HT1080 (cell line): Measurements from ENCODE around the gene DAPK2. TPM values are rescaled to one million over a fixed set of nuclear protein-coding genes. Genes with fewer than 3 reads are reported as not detected.
"Not testable (repeated sequence)": the region's sequence is repeated elsewhere in the genome, so short reads cannot be mapped to it uniquely, and the experiment has no call there.

Source experiments
- DNase-seq: peaks from one replicate; pipeline ENCODE4 v3.0.0-alpha.2; 2015; ENCODE audit warnings: low read depth
- polyA plus RNA-seq, 2 experiments: library from polyadenylated mRNA; depleted of rRNA; stranded (reverse); fragments of >200 nt; gene quantifications; 2 replicates each; pipeline ENCODE4 v1.2.3, GENCODE V29; 2015
- total RNA-seq: library from RNA; depleted of rRNA; stranded (reverse); fragments of >200 nt; shearing (Covaris generic); gene quantifications from 2 replicates; pipeline ENCODE4 v1.2.3, GENCODE V29; 2014; rRNA removed

Gene DAPK2
- total RNA-seq, result 0.43 TPM in 1 of 2 replicates, not detected in the other
- polyA plus RNA-seq (2015; cell fraction: cytosol; rRNA removed), result 0.26 and 0.52 TPM in 2 replicates
- polyA plus RNA-seq (2015; cell fraction: nucleus; rRNA removed), result 1.2 and 1.8 TPM in 2 replicates

DNA sequence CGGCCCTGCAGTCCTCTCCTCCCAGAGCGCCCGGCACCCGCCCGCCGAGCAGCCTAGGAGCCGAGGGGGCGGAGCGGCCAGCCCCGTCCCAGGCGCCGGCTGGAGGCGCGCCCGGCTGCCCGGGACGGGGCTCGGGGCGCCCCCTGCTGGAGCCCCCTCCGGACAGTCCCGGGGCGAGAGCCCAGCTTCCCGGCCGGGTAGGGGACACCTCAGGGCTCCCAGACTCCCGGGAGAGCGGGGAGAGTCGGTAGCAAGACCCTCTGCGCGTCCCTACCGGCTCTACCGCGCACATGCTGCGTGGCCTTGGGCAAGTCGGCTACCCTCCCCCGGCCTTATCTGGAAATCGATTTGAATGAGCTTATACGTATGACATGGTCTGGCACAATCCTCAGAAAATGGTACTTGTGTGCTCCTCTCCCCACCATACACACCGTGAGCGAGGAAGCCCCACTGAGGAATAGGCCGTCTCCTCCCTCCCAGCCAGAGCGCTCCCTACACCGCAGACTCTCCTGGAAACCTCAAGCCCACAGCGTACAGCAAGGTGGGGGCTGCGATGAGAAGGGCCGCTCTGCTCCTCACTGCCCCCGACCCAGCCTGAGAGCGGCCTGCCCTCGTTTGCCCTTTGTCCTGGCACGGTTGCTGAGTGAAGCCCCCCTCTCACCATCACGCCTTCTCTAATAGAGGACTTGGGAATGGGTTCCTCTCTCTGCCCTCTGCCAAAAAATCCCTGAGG is at the start of gene DAPK2:
Gene DAPK2, minus strand, starts transcription at position 65 of the 733 bp plus-strand sequence. CDS start 6,224 bp downstream, outside the sequence.
- peak; percentile 59 for DNase-seq

DNA sequence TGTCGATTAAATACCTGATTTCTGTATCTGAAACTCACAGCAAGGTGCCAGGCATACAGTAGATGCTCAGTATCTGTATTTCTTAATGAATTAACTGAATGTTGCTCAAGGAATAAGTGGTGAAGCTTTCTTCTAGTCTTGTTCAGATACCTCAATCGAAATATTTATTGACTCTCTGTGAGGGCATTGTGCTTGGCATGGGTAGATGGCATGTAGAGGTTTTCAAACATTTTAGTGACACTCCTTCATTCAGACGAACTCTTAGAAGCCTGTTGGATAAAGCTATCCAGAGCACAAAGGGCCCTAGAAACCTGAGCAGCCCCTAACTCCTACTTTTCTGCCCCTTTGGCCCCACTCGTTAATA is 49.1 kb upstream of the DAPK2 start:
- no peak for DNase-seq

DNA sequence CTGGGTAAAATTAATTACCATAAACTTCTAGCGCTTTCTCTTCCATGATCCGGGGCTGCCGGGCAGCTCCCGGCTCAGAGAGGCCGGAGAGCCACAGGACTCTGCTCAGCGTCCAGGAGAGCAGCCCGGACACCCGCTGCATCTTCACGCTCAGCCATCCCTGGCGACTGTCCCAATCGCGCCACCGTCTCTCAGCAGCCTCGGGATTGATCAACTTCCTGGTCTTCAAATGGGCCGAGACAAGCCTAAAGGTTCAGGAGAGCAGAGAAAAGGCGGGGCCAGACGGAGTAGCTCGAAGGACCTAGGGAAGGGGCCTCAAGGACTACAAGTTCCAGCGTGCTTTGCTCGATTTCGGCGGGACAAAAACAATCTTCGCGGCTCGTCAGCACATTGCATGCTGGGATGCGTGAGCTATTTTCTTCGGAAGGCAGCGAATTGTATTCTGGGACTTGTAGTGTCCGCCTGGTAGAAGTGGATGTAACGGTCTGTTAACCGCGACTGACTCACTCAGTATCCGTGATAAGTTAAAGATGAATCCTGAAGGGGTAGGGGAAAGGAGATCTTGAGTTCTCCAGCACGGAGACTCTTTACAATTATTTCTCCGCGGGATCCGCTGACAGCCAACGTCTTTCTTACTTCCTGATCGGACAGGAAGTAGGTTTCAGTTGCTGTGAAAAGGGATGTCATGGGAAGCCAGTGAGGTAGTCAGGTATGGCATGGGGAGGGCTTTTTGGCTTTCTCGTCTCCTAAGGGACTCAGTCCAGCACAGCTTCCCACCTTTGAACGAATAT is 47.5 kb upstream of the DAPK2 start, which contains the start of gene CIAO2A:
Gene CIAO2A, minus strand, starts transcription at position 212 of the 791 bp plus-strand sequence. Its CDS starts 70 bp downstream, at position 142.
- peak; percentile 99 for DNase-seq

DNA sequence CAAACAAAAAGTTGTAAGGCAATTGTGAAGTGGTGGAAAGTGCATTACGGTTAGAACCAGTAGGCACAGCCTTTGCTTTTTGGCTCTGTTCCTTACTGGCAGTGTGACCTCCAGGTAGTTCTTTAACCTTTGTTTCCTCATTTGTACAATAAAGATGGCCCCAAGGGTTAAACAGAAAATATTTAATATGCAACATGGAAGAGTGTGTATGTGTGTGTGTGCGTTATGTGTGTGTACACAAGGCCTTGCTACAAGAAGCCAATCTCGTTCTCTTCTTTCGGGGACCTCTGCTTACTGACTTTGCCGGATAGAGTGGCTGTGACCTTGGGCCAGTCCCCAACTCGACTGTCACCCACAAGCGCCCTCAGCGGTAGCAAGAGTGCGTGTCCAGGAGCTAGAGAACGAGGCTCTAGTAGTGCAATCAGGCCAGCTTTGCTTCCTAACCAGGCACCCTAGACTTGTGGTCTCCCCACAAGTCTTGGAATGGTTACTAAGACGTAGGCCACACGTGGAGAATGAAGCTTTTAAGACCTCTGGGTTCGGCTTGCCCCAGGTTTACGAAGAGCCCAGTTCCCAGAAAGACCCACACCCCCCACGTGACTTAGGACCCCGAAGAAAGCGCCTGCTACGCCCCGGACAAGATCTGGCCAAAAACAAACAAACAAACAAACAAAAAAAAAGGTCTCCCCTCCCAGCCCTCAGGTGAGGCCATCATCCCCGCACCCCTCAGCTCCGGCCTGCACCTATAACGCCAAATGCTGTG is 46.8 kb upstream of the DAPK2 start:
- DNase-seq, result peak; percentile 50

DNA sequence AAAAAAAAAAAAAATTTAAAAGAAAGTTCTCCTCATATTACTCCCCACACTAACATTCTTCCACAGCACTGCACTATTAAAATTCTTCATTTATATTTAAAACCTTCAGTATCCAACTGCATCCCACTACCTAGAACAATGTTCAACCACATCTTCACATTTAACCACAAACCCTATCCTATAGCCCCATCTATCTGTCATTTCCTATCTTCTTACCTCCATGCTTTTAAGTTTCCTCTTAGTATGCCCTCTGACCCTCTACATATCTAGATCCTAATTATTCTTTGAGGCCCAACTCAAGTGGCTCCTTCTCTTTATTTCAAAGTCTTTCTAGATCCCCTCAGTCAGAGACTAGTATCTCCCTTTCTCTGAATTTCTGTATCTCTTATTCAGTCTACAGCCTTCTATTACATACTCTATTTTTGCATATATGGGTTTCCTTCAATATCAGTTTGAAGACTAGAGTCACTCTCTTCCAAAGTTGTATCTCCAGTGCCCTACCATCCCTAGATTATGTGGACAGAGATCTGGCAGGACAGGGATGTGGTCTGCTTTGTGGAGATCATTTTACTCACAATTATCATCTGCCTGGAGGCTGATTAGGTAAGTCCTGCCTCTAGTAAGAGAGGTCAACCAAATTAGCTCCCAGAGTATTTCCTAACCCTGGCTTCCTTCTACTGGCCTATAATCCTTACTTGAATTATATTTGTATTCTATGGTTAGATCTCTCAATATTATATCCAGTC is 46.0 kb upstream of the DAPK2 start:
- no peak for DNase-seq

DNA sequence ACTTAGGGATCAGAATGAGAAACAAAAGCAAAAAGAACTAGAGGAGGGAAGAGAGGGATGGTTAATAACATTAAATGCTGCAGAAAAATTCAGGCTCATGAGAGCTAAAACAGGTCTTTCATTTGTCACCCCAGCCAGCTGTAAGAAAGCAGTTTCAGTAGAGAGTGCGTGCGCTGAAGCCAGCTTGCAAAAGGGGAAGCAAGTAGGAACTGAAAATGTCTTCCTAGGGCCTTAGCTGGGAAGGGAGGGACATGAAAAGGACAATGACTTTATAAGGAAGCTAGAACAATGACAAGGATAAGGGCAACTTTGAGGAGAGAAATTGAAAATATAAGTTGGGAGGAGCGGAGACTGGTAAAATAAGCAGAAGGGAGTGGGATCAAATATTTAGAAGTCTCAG is 44.2 kb upstream of the DAPK2 start:
- no peak for DNase-seq

DNA sequence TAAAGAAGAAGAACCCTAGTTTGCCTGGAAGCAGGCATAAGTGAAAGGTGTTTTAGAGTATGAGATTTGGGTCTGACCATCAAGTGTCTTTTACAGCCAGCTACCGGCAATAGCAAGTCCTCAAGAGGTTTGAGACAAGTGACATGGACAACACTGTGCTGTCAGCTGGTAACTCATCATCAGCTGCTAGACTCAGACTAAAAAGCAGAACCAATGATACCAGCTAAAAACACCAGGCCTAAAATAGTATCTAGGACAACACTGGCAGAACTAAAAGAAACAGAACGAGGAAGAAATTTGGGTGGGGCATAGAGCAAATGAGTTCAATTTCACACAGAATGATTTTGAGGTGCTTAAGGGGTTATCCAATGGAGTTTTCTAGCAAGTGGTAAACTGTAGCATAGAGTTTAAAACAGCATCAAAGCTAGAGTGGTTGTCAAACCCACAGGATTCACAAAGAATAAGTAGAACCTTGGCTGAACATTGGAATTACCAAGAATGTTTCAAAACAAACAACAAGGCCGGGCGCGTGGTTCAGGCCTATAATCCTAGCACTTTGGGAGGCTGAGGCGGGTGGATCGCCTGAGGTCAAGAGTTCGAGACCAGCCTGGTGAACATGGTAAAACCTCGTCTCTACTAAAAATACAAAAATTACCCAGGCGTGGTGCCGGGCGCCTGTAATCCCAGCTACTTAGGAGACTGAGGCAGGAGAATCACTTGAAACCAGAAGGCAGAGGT is 43.4 kb upstream of the DAPK2 start:
- no peak for DNase-seq

DNA sequence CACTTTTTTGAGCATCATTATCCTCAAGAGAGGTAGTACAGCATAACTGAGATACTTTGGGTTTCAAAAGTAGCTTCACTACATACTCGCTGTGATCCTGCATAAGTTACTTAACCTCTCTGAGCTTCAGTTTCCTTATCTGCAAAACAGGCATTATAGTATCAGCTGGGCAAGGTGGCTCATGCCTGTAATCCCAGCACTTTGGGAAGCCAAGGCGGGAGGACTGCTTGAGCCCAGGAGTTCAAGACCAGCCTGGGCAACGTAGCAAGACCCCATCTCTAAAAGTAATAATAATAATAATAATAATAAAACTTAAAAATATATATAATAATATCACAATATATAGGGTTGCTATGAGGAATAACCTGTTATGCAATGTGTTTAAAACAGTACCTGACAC is 36.5 kb upstream of the DAPK2 start:
- no peak for DNase-seq

DNA sequence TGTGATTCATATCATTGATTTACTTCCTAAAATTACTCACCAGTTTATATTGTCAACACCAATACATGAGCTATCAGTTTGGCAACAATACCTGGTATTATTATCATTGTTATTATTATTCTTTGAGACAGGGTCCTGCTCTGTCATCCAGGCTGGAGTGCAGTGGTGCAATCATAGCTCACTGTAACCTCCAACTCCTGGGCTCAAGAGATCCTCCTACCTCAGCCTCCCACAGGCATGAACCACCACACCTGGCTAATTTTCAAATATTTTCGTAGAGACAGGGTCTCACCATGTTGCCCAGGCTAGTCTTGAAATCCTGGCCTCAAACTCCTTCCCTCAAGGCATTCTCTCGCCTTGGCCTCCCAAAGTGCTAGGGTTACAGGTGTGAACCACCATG is 27.2 kb upstream of the DAPK2 start:
- DNase-seq, result not testable (repeated sequence)

DNA sequence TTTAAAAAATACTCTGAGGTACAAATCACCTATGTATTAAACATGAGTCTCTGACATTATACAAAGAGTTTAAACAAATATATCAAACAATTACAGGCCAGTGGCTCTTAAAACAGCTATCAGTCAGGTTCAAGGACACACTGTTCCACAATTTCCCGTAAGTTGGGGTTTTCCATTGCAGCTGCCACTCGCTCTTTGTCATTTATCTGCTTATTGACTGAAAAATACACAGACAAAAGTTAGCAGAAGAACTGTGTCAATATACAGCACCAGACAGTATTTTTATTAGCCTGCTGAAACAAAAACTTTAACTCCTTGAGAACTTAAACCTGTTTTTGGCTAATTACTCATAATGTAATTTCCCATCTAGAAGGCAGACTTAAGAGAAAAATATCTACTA is 26.5 kb upstream of the DAPK2 start:
- DNase-seq, result no peak

DNA sequence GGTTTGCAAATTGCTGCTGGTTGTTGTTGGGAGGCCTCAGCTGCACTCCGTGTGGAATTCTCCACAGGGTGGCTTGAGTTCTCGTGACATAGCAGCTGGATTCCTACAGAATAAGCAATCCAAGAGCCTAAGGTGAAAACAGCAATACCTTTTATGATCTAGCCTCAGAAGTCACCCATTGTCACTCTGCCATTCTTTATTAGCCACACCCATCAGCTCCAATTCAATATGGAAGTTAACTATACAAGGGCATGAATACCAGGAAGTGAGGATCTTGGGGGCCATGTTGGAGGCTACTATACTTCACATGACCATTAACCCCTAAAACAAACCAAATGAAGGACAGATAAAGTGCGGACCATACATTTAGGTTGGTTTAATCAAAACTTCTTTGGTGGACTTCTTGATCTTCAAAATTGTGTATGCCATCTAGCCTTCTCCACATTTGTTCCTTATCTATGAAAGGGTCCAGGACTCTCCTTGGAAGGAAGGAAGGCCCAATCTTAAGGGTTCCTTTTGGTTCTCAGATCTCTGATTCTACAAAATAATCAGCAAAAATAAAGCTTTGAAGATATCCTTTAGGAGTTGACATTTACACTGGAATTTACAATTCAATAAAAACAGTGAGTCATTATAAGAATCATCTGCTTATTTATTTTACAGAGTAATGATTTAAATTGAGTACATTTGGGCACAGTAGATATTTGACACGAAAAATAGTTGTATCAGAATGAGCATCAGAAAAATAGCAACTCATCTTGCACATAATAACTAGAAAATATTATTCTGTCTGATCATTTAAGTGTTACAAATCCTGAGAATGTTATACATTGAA is 25.9 kb upstream of the DAPK2 start:
- DNase-seq, result no peak

DNA sequence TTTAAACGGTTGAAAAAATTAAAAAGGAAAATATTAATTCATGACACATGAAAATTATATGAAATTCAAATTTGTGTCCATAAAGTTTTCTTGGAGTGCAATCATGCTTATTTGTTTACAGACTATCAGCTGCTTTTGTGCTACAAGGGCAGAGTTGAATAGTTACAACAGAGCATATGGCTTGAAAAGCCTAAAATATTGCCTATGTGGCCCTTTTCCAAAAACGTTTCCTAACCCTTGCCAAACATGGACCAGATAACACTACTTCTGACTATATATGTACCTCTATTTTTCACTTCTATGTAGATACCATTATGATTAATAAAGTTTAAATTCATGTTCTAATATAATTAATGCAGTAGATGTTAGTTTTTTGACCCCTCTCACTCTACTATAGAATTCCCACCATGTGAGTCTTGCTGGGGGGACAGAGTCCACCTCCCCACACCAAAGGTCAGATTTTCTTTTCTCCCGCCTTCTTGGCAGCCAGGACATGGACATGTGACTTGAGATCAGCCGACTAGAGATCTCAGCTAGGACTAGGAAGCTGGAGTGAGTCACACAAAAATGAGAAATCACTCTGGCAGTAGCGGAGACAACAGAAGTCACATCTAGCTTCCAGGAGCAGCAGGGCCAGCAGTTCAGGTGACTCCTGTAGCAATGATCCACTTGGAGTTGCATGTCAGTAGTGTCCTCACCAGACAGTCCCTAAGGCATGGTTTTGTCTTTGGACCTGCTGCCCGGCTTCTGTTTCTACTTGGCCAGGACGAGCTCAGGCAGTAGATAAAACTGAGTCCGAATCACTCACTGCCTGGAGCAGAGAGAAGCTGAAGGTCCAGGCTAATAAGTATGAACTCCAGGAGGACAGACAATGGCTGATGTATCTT is 24.9 kb upstream of the DAPK2 start:
- DNase-seq, result peak; percentile 82

DNA sequence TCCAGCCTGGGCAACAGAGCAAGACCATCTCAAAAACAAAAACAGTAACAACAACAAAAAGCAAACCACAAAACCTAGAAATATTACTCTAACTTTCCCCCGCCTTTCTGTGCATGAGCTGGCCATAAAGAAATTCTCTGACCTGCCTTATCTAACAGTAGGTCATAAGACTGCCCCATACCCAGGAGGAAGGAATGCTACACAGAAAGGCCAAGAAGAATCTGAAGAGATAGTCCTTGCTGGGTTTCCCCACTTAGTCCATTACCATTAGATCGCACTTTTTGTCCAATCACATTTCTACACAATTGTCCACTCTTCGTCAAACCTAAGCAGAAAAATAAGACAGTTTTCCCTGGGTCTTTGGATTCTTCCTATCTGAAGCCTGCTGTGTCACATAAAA is 23.8 kb upstream of the DAPK2 start:
- DNase-seq, result no peak

DNA sequence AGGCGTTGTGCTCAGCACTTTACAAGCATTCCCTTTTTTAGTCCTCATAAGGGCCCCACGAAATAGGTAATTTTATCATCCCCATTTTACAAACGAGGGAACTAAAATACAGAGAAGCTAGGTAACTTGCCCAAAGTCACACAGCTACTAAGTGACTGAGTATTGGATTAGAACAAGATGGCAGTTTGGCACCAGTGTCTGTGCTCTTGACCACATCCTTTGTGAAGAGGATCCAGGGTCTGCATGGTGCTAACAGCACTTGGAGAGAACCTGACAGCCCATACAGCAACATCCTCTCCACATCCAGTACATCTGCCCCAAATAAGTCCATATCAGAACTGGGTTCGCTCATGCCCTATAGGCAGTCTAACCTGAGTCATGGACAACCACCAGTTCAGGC is 21.8 kb upstream of the DAPK2 start:
- peak; percentile 5 for DNase-seq

DNA sequence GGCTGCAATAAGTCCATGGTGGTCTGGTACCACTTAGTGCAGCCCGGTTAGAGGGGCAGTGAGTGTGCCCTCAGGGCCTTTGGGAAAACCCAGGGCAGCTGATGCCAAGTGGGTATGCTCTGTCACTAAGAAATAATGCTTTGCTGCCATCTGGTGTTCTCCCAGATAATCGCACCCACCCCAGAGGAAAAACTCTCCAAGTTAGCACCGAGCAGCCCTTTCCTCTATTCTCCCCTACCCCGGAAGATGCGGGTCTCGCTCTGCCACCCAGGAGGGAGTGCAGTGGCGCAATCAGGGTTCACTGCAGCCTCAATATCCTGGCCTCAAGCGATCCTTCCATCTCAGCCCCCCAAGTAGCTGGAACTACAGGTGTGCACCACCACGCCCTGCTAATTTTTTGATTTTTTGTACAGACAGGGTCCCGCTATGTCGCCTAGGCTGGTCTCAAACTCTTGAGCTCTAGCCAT is 21.3 kb upstream of the DAPK2 start:
- DNase-seq, result peak; percentile 51

DNA sequence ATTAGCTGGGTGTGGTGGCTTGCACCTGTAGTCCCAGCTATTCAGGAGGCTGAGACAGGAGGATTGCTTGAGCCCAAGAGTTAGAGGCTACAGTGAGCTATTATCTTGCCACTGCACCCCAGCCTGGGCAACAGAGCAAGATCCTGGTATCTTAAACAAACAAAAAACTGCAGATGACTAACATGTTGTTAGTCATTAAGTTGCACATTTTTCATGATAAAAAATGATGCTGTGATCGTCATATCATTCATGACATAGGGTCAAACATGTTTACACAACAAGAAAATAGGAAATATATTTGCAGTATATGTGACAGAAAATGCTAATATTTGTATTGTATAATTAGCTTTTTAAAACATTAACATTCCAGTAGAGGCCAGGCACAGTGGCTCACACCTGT is 20.2 kb upstream of the DAPK2 start:
- no peak for DNase-seq

DNA sequence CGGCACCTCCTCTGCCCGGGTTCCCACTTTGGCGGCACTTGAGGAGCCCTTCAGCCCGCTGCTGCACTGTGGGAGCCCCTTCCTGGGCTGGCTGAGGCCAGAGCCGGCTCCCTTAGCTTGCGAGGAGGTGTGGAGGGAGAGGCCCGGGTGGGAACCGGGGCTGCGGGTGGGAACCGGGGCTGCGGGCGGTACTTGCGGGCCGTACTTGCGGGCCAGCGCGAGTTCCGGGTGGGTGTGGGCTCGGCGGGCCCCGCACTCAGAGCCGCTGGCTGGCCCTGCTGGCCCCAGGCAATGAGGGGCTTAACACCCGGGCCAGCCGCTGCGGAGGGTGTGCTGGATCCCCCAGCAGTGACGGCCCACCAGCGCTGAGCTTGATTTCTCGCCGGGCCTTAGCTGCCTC is 14.4 kb upstream of the DAPK2 start:
- no peak for DNase-seq

DNA sequence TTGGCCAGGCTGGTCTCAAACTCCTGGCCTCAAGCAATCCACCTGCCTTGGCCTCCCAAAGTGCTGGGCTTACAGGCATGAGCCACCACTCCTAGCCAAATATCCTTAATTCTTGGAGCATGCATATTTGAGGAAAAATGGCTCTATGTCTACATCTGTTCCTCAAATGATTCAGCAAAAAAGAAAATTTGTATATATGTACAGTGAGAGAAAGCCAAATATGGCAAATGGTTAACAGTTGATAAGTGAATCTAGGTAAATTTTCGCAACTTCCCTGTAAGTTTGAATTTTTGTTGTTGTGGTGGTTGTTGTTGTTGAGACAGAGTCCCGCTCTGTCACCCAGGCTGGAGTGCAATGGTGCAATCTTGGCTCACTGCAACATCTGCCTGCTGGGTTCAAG is 12.8 kb upstream of the DAPK2 start:
- not testable (repeated sequence) for DNase-seq
